Right renal cortex interstitium (tissue), 3 donors: ENCODE results near the gene MFSD2B. TPM values are rescaled to one million over a fixed set of nuclear protein-coding genes. Genes with fewer than 3 reads are reported as not detected.
"Not testable (repeated sequence)": the region's sequence is repeated elsewhere in the genome, so short reads cannot be mapped to it uniquely, and the experiment has no call there.

Source experiments
- DNase-seq, 3 donors: peaks; one replicate each; pipeline ENCODE4 v3.0.0-alpha.2; 2013; ENCODE audit warnings: low read depth in 3 of 3, low spot score in 2 of 3
- polyA plus RNA-seq, 3 donors: library from polyadenylated mRNA; unstranded; fragments of 120-200 nt; gene quantifications; one replicate each; pipeline ENCODE4 v1.2.1, GENCODE V29; 2013; ENCODE audit not compliant: insufficient read length in 3 of 3

Gene MFSD2B, protein sequence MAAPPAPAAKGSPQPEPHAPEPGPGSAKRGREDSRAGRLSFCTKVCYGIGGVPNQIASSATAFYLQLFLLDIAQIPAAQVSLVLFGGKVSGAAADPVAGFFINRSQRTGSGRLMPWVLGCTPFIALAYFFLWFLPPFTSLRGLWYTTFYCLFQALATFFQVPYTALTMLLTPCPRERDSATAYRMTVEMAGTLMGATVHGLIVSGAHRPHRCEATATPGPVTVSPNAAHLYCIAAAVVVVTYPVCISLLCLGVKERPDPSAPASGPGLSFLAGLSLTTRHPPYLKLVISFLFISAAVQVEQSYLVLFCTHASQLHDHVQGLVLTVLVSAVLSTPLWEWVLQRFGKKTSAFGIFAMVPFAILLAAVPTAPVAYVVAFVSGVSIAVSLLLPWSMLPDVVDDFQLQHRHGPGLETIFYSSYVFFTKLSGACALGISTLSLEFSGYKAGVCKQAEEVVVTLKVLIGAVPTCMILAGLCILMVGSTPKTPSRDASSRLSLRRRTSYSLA
- polyA plus RNA-seq, result 1 to 10 TPM; 1.8 to 2.4 (median 2.0) TPM

DNA sequence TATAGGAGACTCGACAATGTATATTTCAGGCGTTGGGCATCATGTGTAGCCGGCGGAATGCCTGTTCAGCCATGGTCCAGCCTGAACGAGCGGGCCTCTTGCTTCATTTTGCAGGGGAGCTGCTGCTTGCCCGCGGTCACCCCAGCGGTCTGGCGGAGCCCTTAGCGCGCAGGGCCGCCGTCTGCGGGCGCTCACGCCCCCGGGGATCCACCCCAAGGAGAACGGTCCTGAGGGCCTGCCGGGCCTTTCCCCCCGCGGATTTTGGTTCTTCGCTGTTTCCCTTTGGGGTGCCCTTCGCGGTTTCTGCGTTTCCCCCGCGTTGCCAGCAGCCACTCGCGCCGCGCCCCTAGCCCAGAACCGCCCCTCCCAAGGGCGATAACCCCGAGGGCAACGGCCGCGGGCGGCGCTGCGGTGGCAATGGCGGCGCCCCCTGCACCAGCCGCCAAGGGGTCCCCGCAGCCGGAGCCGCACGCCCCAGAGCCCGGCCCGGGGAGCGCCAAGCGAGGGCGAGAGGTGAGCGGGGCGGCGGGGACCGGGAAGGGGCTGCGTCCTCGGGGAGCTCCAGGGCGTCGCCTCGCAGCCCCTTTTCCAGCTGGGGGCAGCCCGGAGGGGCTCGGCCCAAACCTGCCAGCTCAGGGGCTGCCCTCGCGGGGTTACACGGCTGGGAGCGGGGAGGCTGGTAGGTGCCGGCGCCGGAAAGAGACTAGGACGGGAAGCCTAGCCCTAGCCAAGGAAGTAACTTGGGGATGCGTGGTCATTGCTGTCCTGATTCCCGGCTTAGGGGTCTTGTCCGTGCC lies at the start of gene MFSD2B:
Gene MFSD2B, plus strand, starts transcription at position 406 of the 797 bp plus-strand sequence. Its CDS starts 12 bp downstream, at position 418.
- DNase-seq, result no peak

DNA sequence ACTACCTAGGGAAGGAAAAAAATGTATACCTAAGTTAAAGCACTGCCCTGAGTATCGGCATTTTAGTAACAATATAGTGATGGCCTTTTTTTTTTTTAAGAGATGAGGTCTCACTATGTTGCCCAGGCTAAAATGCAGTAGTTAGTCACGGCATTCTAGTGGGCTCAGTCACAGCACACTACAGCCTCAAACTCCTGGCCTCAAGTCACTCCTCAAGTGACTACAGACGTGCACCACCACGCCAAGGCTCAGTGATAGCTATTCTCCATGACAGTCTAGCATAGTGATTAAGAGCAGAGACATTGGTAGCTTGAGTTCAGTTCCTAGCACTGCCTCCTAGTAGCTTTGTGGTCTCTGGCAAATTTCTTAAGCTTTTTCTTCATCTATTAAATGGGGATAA lies 42.0 kb upstream of the MFSD2B start:
- no peak for DNase-seq

DNA sequence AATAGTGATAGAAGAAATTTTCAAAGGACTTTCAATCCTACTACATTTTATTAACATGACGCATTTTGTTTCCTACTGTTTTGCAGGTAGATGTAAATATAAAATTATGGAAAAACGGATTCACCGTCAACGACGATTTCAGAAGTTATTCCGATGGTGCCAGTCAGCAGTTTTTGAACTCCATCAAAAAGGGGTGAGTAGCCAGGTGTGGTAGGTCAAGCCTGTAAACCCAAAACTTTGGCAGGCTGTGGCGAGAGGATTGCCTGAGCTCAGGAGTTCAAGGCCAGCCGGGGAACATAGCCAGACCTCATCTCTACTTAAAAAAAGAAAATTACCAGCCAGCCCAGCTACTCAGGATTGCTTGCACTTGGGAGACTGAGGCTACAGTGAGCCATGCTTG lies 33.0 kb upstream of the MFSD2B start:
- DNase-seq, result no peak

DNA sequence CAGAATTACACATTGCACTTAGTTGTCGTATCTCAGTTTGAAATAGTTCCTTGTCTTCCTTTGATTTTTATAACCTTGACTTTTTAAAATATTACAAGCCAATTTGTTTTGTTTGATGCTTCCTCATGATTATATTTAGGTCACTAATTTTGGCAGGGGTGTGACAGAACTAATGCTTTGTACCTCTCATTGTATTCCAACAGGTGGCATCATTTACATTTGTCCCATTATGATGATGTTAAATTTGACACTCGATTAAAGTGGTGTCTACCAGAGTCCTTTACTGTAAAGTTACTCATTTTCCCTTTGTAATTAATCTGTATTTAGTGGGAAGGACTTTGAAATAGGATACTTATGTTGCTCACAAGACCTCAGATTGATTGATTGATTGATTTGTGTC lies 21.5 kb upstream of the MFSD2B start:
- DNase-seq, result no peak

DNA sequence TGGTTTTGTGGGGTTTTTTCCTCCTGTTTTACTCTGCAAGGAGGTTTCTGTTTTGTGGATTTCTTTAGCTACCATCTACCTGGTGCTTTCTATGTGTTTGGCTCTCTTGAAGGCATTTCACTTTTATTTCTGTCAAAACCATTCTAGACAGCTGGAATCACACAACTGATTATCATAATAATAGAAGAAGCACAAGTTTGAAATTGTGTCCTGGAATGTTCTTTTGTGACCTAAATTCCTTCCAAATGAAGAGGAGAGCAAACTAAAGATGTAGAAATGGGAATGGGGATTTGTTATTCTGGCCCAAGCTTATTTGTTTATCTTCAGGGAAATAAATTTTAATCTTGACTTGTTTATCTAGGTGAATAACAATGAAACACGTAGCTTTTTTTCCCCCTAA lies 17.0 kb upstream of the MFSD2B start:
- no peak for DNase-seq

DNA sequence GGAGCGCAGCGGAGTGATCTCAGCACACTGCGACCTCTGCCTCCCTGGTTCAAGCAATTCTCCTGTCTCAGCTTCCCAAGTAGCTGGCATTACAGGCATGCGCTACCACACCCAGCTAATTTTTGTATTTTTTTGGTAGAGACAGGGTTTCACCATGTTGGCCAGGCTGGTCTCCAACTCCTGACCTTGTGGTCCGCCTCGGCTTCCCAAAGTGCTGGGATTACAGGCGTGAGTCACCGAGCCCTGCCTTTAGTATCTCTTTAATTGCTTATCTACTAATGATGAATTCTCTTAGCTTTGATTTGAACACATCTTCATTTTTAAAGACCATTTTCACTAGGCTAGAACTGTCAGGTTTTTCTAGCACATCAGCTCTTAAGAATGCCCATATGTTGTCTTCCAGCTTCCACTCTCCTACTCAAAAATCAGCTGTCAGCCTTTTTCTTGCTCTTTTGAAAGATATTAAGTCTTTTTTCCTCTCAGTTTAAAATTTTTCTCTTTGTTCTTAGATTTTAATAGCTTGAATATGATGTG lies 16.1 kb upstream of the MFSD2B start:
- DNase-seq, result no peak

DNA sequence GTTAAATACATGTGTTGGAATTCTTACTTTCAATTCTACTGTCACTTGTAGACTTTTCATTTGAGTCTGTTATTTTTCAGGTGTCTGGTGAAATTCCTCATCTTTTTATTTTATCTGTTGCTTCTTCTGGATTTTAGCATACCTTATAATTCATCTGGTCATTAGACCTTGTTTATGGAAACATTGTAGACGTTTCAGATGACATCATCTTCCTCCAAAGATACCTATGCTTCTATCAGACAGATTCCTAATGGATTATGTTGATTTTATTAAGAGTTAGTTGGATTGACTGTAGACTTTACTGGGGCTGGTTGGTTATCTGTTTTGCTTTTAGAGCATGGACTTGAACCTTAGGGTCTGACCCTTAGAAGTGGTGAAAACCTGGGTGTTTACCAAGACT lies 15.3 kb upstream of the MFSD2B start:
- no peak for DNase-seq

DNA sequence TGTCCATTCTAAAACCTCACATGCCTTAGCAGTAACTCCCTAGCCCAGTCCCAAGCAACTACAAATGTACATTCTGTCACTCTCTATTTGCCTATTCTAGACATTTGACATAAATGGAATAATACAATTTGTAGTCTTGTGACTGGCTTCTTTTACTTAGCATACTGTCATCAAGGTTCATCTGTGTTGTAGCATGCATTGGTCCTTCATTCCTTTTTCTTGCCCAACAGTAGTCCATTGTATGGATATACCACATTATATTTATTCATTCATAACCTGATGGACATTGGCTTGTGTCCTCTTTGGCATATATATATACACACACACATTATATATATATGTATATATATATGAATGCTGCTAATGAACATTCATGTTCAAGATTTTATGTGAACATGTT lies 2.2 kb upstream of the MFSD2B start:
- DNase-seq, result no peak

DNA sequence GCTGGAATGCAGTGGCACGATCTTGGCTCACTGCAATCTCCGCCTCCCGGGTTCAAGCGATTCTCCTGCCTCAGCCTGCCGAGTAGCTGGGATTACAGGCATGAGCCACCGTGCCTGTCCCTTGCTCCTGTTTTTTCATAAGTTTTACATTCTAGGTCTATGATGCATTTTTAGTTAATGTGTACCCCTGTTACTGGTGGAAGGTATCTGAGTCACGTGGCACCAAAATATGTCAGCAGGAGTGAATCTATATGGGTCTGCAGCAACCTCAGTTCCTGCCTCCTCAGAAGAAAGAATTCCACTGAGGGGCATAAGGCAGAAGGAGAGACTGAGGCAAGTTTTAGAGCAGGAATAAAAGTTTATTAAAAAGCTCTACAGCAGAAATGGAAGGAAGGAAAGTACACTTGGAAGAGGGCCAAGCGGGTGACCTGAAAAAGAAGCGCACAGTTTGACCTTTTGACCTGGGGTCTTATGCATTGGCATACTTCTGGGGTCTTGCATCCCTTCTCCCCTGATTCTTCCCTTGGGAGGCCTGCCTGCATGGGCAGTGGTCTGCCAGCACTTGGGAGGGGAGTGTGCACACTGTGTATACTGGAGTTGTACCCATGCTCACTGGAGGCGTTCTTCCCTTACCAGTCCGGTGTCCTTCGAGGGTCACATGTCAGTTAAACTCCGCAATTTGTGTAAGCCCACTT lies 1.1 kb upstream of the MFSD2B start:
- DNase-seq, result no peak

DNA sequence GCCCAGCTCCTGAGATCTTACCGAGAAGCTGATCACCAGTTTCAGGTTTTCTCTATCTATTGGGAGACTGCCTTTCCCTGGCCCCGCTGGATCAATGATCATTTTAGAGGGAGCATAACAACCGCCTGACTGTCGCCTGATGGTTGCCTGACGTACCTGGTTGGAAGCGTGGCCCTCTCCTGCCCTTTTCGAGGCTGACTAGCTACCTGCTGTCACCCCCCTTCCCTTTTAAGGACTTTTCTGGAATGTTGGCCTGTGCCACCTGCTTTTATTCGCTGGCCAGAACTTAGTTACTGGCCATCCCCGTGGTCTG lies 562 bp upstream of the MFSD2B start:
- no peak for DNase-seq

DNA sequence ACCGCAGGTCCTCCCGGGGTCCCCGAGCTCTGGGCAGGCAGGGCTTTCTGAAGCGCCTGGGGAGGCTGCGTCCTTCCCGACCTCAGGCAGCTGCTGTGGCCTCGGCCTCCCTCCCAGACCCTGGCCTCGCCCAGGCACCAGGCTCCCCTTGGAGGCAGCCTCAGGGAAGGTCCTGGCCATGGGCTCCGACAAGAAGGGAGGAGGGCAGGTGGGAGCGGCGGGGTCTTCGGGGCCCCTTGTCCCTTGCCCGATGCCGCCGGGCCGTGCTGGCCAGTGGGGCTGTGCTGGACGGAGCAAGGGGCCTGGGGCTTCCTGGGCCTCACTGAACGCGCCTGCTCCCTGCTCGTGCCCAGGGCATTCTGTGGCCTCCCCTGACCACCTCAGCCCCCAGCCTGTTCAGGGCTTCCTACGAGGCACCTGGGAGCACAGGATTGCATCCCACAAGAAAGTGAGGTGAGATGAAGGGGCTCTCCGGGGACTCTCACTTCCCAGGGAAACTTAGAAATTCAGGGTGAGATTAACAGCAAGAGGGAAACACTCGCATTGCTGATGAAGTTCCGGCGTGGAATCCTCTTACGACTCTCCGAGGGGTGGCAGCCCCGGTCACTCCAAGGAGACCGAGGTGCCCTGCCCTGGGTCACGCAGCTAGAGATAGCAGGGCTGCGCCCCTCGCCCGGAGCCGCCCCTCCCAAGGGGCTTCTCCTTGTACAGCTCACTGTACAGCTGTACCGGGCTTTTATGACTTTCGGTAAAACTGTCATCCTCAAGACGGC lies 778 bp downstream of the MFSD2B start:
- DNase-seq, result no peak

DNA sequence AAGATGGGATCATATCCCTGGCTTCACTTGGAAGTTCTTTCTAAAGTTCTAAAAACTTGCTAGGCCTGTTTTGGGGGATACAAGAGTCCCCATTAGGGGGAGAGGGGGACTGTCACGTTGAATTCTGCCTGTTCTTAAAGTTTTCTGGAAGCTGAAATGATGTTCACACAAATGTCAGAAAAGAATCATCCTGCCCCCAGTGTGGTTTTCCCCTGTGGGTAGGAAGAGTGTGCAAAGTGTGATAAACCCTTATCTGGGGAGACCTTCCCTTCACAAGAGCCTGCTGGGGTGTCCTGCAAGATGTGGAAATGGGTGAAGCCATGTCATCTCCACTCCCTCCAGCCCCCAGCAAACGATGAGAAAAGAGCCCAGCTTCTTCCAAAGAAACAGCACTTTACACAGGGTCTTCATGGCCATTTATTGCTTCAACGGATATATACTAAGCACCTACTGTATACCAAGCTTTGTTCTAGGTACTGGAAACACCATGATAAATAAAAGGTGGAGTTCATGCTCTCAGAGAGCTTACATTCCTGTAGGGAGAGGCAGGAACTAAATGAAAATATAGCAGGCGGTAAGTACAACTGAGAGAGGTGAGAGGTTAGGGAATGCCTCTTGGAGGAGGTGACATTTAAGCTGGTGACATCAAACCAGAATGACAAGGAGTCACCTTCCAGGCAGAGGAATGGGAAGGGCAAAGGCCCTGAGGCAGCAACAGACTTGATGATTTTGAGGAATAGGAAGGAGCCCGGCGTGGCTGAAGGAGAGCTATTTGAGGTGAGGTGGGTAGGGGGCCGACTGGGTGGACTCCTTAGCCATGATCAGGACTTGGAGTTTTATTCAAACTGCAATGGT lies 1.6 kb downstream of the MFSD2B start:
- no peak for DNase-seq

DNA sequence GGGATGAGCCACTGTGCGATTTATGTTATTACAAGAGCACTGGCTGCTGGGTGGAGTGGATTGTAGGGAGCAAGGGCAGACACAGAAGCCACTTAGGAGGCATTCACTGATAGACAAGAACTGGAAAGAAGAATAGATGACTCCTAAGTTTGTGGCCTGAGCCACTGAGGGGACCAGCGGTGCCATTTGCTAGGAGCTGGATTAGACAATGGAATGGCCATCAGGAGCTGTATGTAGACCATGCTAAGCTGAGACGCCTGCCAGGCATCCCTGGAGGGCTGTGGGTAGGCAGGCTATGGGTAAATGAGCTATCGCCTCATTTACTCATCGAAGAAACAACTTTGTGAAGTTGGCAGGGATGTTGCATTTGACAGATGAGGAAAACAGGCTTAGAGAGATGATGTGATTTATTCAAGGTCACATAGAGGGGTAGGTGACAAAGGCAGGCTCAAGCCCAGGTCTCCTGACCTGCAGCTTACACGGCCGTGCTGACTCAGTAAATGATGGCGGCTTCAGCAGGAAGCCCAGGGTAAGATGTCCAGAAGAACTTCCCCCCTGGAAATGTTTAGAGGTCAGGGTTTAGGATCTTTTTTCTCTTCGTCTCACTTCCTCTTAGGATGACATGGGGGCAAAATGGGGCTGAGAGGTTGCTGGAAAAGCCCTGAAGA lies 2.8 kb downstream of the MFSD2B start:
- DNase-seq, result no peak

DNA sequence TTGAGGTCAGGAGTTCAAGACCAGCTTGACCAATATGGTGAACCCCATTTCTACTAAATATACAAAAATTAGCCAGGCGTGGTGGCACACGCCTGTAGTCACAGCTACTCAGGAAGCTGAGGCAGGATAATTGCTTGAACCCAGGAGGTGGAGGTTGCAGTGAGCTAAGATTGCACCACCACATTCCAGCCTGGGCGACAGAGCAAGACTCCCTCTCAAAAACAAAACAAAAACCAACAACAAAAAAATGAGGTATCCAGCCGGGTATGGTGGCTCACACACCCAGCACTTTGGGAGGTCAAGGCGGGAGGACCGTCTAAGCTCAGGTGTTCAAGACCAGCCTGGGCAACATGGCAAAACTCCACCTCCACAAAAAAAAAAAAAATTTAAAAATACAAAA lies 5.0 kb downstream of the MFSD2B start:
- not testable (repeated sequence) for DNase-seq

DNA sequence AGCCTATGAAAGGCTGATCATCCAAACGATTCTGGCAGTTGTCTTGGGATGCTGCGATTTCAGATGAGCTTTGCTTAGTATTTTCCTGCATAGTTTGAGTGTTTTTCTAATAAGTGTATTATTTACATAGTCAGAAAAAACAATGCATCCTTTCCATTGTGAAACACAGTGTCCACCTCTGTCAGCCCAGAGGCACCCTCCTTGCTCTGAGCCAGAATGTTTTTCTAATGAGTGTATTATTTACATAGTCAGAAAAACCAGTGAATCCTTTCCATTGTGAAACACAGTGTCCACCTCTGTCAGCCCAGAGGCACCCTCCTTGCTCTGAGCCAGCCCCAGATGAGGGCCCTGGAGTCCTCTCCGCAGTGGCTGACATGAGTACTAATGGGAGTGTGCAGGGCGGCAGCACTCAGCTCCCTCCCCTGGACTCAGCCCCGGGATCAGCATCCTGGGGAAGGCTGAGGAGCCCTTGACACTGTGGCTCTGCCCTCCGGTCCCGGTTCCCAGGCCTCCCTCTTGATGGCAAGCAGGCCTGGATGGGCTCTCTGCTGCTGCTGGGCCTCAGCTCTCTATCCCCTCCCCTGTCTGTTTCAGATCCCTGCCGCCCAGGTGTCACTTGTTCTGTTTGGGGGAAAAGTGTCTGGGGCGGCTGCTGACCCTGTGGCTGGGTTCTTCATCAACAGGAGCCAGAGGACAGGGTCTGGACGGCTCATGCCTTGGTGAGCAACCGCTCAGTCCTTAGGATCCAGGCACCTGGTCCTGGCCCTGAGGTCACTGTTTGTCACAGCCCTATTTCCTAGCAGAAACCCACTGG lies 5.9 kb downstream of the MFSD2B start:
- no peak for DNase-seq

DNA sequence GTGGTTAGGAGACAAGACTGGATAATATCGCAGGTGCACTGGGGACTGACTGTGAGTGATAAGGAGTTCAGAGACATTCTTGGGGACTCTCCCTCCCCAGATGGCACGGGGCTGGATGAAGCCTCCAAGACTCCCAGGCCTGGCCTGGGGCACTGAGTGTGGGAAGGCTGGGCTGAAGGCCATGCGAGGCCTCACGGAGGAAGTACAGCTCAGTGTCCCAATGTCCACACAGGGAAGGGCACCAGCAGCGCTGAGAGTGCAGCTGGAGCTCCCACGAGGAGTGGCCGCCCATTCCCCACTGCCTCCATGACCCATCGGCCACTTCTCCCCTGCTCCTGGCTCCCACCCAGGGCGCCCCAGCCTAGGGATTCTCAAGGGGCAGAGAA lies 6.5 kb downstream of the MFSD2B start:
- no peak for DNase-seq

DNA sequence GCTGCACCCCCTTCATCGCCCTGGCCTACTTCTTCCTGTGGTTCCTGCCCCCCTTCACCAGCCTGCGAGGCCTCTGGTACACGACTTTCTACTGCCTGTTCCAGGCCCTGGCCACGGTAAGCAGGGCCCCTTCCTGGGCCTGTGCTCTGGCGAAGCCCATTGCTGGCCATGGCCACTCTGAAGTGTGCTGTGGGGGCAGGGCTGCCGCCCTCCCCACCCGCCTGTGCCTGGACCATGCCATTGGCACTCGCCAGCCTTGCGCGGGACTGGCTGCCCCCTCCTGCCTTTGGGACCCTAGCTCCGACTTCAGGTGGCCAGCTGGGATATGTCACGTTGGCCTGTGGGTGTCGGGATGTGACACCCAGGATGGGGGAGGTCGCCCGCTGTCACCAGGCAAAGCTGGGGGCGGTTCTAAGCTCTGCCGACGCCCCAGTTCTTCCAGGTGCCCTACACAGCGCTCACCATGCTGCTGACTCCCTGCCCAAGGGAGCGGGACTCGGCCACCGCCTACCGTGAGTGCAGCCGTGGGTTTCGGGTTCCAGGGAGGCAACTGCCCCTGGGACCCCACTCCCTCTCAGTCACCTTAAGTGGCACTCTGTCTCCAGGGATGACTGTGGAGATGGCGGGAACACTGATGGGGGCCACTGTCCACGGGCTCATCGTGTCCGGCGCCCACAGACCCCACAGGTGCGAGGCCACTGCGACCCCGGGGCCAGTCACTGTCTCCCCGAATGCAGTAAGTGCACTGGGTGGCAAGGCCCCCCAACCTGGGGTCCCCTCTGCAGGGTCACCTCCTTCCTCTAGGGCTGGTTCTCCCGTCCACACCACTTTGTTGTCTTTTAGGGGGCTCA lies 7.2 kb downstream of the MFSD2B start:
- no peak for DNase-seq
